ENCODE measurements around the gene SLC25A28.

SLC25A28 gene

GRCh38 chr10:99619851-99620710 lies at the start of gene SLC25A28:
Gene SLC25A28, minus strand, starts transcription at chr10:99620439. Its CDS starts 104 bp downstream, at chr10:99620335.
- DNase-seq (ENCODE audit: low read depth) = peak; percentile 83

GRCh38 chr10:99667108-99667751 lies 47.0 kb upstream of the SLC25A28 start:
- no peak for DNase-seq (ENCODE audit: low read depth)

- no peak for DNase-seq (ENCODE audit: low read depth)
Measured at GRCh38 chr10:99665304-99665703, 45.1 kb upstream of the SLC25A28 start.

- no peak for DNase-seq (ENCODE audit: low read depth)
Measured at GRCh38 chr10:99661377-99661763, 41.1 kb upstream of the SLC25A28 start.

GRCh38 chr10:99660662-99661376 lies 40.6 kb upstream of the SLC25A28 start:
- DNase-seq (ENCODE audit: low read depth) = no peak

GRCh38 chr10:99659868-99660366 lies 39.7 kb upstream of the SLC25A28 start:
- no peak for DNase-seq (ENCODE audit: low read depth)

GRCh38 chr10:99659031-99659867 lies 39.0 kb upstream of the SLC25A28 start, which contains the start of gene ENTPD7:
Gene ENTPD7, plus strand, starts transcription at chr10:99659509. Its CDS starts 448 bp downstream, at chr10:99659957.
- peak; percentile 77 for DNase-seq (ENCODE audit: low read depth)

- peak; percentile 11 for DNase-seq (ENCODE audit: low read depth)
Measured at GRCh38 chr10:99658622-99659030, 38.4 kb upstream of the SLC25A28 start.

- no peak for DNase-seq (ENCODE audit: low read depth)
Measured at GRCh38 chr10:99656199-99657064, 36.2 kb upstream of the SLC25A28 start.

- no peak for DNase-seq (ENCODE audit: low read depth)
Measured at GRCh38 chr10:99654390-99655175, 34.3 kb upstream of the SLC25A28 start.

- DNase-seq (ENCODE audit: low read depth) = no peak
Measured at GRCh38 chr10:99652800-99653390, 32.7 kb upstream of the SLC25A28 start.

- no peak for DNase-seq (ENCODE audit: low read depth)
Measured at GRCh38 chr10:99648717-99649116, 28.5 kb upstream of the SLC25A28 start.

- no peak for DNase-seq (ENCODE audit: low read depth)
Measured at GRCh38 chr10:99647601-99648151, 27.4 kb upstream of the SLC25A28 start.

- no peak for DNase-seq (ENCODE audit: low read depth)
Measured at GRCh38 chr10:99633832-99634231, 13.6 kb upstream of the SLC25A28 start.

GRCh38 chr10:99631496-99631895 lies 11.3 kb upstream of the SLC25A28 start:
- no peak for DNase-seq (ENCODE audit: low read depth)

GRCh38 chr10:99630991-99631390 lies 10.8 kb upstream of the SLC25A28 start:
- no peak for DNase-seq (ENCODE audit: low read depth)

GRCh38 chr10:99630433-99630832 lies 10.2 kb upstream of the SLC25A28 start:
- DNase-seq (ENCODE audit: low read depth) = no peak

GRCh38 chr10:99629625-99629978 lies 9.4 kb upstream of the SLC25A28 start:
- no peak for DNase-seq (ENCODE audit: low read depth)

Data from stimulated activated CD8-positive, alpha-beta memory T cell treated with anti-CD3 and anti-CD28 coated beads, Interleukin-12 subunit alpha, Interleukin-12 subunit beta, amount 100 ng/mL, for 1 hour (primary cell).